Stomach (tissue), 9 donors: Measurements from ENCODE around the gene MYO3B. TPM values are rescaled to one million over a fixed set of nuclear protein-coding genes. Genes with fewer than 3 reads are reported as not detected.
"Not testable (repeated sequence)": the region's sequence is repeated elsewhere in the genome, so short reads cannot be mapped to it uniquely, and the experiment has no call there.

Experiments used
- DNase-seq, 2 donors: peaks; one replicate each; pipeline versions ENCODE4 v3.0.0 to v3.0.0-alpha.2; 2013 to 2019
- H3K27ac ChIP-seq, 5 donors: fragments of 200-600 bp in 4 of 5; sonication (generic) in 4 of 5; one replicate each; pipeline ENCODE4 v1.5.1; 2013 to 2019; ENCODE audit warnings: mild to moderate bottlenecking in 1 of 5, moderate library complexity in 1 of 5
- H3K27me3 ChIP-seq, 3 donors: fragments of 200-600 bp; sonication (generic); one replicate each; pipeline ENCODE4 v1.5.1; 2017 to 2019; ENCODE audit warnings: mixed run types in 1 of 3
- H3K36me3 ChIP-seq, 4 donors: fragments of 200-600 bp; sonication (generic); 1 replicate in 3 of 4; 2 replicates in 1 of 4; pipeline ENCODE4 v1.5.1; 2016 to 2019
- H3K4me1 ChIP-seq, 4 donors: fragments of 200-600 bp; sonication (generic); one replicate each; pipeline ENCODE4 v1.5.1; 2016 to 2019
- H3K4me3 ChIP-seq, 4 donors: fragments of 200-600 bp; sonication (generic) in 3 of 4; one replicate each; pipeline ENCODE4 v1.5.1; 2016 to 2019; ENCODE audit warnings: mild to moderate bottlenecking in 1 of 4
- H3K9me3 ChIP-seq, 4 donors: fragments of 200-600 bp; sonication (generic); one replicate each; pipeline ENCODE4 v1.5.1; 2016 to 2019
- CTCF ChIP-seq, 7 experiments: fragments of 450-650 bp in 4 of 7; fragments of 200-600 bp in 3 of 7; sonication (generic) in 3 of 7; IDR thresholded peaks; one replicate each; pipeline ENCODE4 v1.5.1; 2016 to 2019; ENCODE audit warnings: antibody characterized with exemption in 7 of 7, control low read depth in 2 of 7, mild to moderate bottlenecking in 1 of 7
- EP300 ChIP-seq: sonication (generic); formaldehyde crosslinking; IDR thresholded peaks from one replicate; pipeline ENCODE4 v1.6.1; 2017; ENCODE audit warnings: antibody characterized with exemption
- POLR2A ChIP-seq, 4 donors: fragments of 450-650 bp; IDR thresholded peaks; one replicate each; pipeline ENCODE4 v1.6.1; 2016; ENCODE audit warnings: antibody characterized with exemption in 4 of 4, control low read depth in 2 of 4, mild to moderate bottlenecking in 1 of 4, moderate library complexity in 1 of 4
- POLR2AphosphoS5 ChIP-seq, 3 donors: sonication (generic); formaldehyde crosslinking; IDR thresholded peaks; one replicate each; pipeline ENCODE4 v1.6.1; 2016; ENCODE audit warnings: antibody characterized with exemption in 3 of 3
- WGBS, 5 donors: extraction: QIAGEN DNeasy Blood & Tissue Kit in 3 of 5; methylation state at CpG; one replicate each; pipeline versions ENCODE4 v1.1.5 to v1.1.7; 2013 to 2018; 5-methylcytosine and 5-hydroxymethylcytosine counted together
- intact Hi-C: fragments of 100-400 bp; cut with DNase I; formaldehyde crosslinking; loops from one replicate; pipeline ENCODE4 v1.15.1; 2023; ENCODE audit warnings: low total_unique reads
- polyA plus RNA-seq, 3 donors: library from polyadenylated mRNA; stranded (reverse); fragments of 200-250 nt; gene quantifications; one replicate each; pipeline ENCODE4 v1.2.3, GENCODE V29; 2013
- total RNA-seq, 5 donors: library from RNA; depleted of rRNA; stranded (reverse); fragments of >200 nt; gene quantifications; one replicate each; pipeline versions ENCODE4 v1.1.0 to v1.2.3, GENCODE V29; 2014 to 2016
- donor health status: healthy with polysubstance abuse.
- donor health status: Bipolar disorder and iron deficiency.
- donor health status: healthy.

The MYO3B gene
- total and polyA plus RNA-seq, 8 donors: 0.05 to 0.37 TPM; not detected in 6

- TF ChIP-seq POLR2A (IDR thresholded peaks at IDR 0.05) (no peak), POLR2AphosphoS5 (IDR thresholded peaks at IDR 0.05) (no peak), EP300 (no peak), CTCF (IDR thresholded peaks at IDR 0.05) (no peak)
- DNase-seq: no peak
- WGBS, 5 donors: 90 to 95% (median 91%) methylated on average over 3 of the region's 3 CpGs
- Histone ChIP-seq H3K27ac (no peak overlapping the region), H3K9me3 (no peaks in the 10 kb centered on the region), H3K4me3 (no peak overlapping the region), H3K4me1 (peaks cover 0 to 4% (median 0%) of the 10 kb centered on the region in 4 donors), H3K36me3 (no peaks in the 10 kb centered on the region), H3K27me3 (no peaks in the 10 kb centered on the region)
- intact Hi-C loops: no loop called here
These were observed 427.9 kb downstream of the MYO3B start for GRCh38 chr2:170605862-170606261.

- H3K27ac ChIP-seq: no peak overlapping the region
- H3K27me3 ChIP-seq: no peaks in the 10 kb centered on the region
- intact Hi-C loops: no loop called here
- 21 to 53% (median 50%) methylated on average over 3 of the region's 3 CpGs for WGBS, 5 donors
- H3K4me1 ChIP-seq: peaks cover 0 to 4% (median 0%) of the 10 kb centered on the region in 4 donors
- TF ChIP-seq POLR2A (IDR thresholded peaks at IDR 0.05) (no peak), POLR2AphosphoS5 (IDR thresholded peaks at IDR 0.05) (no peak), CTCF (IDR thresholded peaks at IDR 0.05) (no peak), EP300 (no peak)
- no peaks in the 10 kb centered on the region for H3K9me3 ChIP-seq
- H3K4me3 ChIP-seq: no peak overlapping the region
- DNase-seq: no peak
- H3K36me3 ChIP-seq: no peaks in the 10 kb centered on the region
These were observed 429.2 kb downstream of the MYO3B start for GRCh38 chr2:170607171-170607570.

- 79 to 86% (median 82%) methylated on average over 2 of the region's 2 CpGs for WGBS, 5 donors
- H3K4me1 ChIP-seq: peaks cover 0 to 4% (median 0%) of the 10 kb centered on the region in 4 donors
- peaks cover 0 to 7% (median 2%) of the 10 kb centered on the region in 4 donors for H3K9me3 ChIP-seq
- intact Hi-C loops: no loop called here
- no peak overlapping the region for H3K4me3 ChIP-seq
- no peak overlapping the region for H3K27ac ChIP-seq
- TF ChIP-seq CTCF (IDR thresholded peaks at IDR 0.05) (no peak), EP300 (no peak), POLR2A (IDR thresholded peaks at IDR 0.05) (no peak), POLR2AphosphoS5 (IDR thresholded peaks at IDR 0.05) (no peak)
- DNase-seq: no peak
- H3K27me3 ChIP-seq: no peaks in the 10 kb centered on the region
- no peaks in the 10 kb centered on the region for H3K36me3 ChIP-seq
These were observed 432.7 kb downstream of the MYO3B start for GRCh38 chr2:170610615-170611014.

GRCh38 chr2:170618948-170619347 is 441.0 kb downstream of the MYO3B start:
- H3K4me3 ChIP-seq, DNase-seq, H3K27me3 ChIP-seq, H3K27ac ChIP-seq, intact Hi-C loops, H3K36me3 ChIP-seq, H3K4me1 ChIP-seq: not testable (repeated sequence)
- WGBS, 5 donors: 68 to 81% (median 74%) methylated on average over 5 of the region's 7 CpGs
- peaks cover 0 to 38% (median 9%) of the 10 kb centered on the region in 4 donors for H3K9me3 ChIP-seq

- H3K27ac ChIP-seq, DNase-seq, H3K4me1 ChIP-seq, H3K9me3 ChIP-seq, H3K27me3 ChIP-seq, intact Hi-C loops, H3K4me3 ChIP-seq, H3K36me3 ChIP-seq: not testable (repeated sequence)
- 94 to 100% (median 97%) methylated on average over 4 of the region's 4 CpGs for WGBS, 5 donors
These were observed 457.1 kb downstream of the MYO3B start for GRCh38 chr2:170635094-170635493.
